ENCODE data around the gene SPINT2. TPM values are rescaled to one million over a fixed set of nuclear protein-coding genes. Genes with fewer than 3 reads are reported as not detected.

SPINT2 gene
- total RNA-seq, 1 donor from 2014 or later: 28.0 TPM

- Mint-ChIP-seq H3K9me3 (ENCODE audit: low read depth) (no peaks in the 10 kb centered on the region), H3K36me3 (ENCODE audit: low read depth) (peaks cover 6% of the 10 kb centered on the region), H3K27ac (ENCODE audit: unreplicated experiment) (peak within 1 kb of the TSS; percentile 69), H3K27me3 (ENCODE audit: low read depth) (no peaks in the 10 kb centered on the region), H3K4me1 (ENCODE audit: low read depth) (peaks cover 55% of the 10 kb centered on the region), H3K4me3 (ENCODE audit: unreplicated experiment) (peak within 1 kb of the TSS; percentile 86)
- DNase-seq (ENCODE audit: low spot score): no peak
- TF ChIP-seq CTCF (IDR thresholded peaks at IDR 0.05): no peak
These were observed 55.3 kb downstream of the SPINT2 start, which contains the start of gene KCNK6 for GRCh38 chr19:38319421-38320258. Gene KCNK6 (plus strand): TSS chr19:38319845. CDS start chr19:38319951, 106 bp downstream.

GRCh38 chr19:38320969-38321339, 56.6 kb downstream of the SPINT2 start:
- TF ChIP-seq CTCF (IDR thresholded peaks at IDR 0.05): no peak
- peaks cover 47% of the 10 kb centered on the region for H3K4me1 Mint-ChIP-seq (ENCODE audit: low read depth)
- no peaks in the 10 kb centered on the region for H3K27me3 Mint-ChIP-seq (ENCODE audit: low read depth)
- peak overlapping the region; percentile 86 for H3K4me3 Mint-ChIP-seq (ENCODE audit: unreplicated experiment)
- H3K36me3 Mint-ChIP-seq (ENCODE audit: low read depth): peaks cover 14% of the 10 kb centered on the region
- DNase-seq (ENCODE audit: low spot score): no peak
- no peaks in the 10 kb centered on the region for H3K9me3 Mint-ChIP-seq (ENCODE audit: low read depth)
- H3K27ac Mint-ChIP-seq (ENCODE audit: unreplicated experiment): no peak overlapping the region

GRCh38 chr19:38321646-38322196, 57.3 kb downstream of the SPINT2 start:
- Mint-ChIP-seq H3K4me1 (ENCODE audit: low read depth) (peaks cover 43% of the 10 kb centered on the region), H3K4me3 (ENCODE audit: unreplicated experiment) (peak overlapping the region; percentile 86), H3K9me3 (ENCODE audit: low read depth) (no peaks in the 10 kb centered on the region), H3K36me3 (ENCODE audit: low read depth) (peaks cover 16% of the 10 kb centered on the region), H3K27me3 (ENCODE audit: low read depth) (no peaks in the 10 kb centered on the region), H3K27ac (ENCODE audit: unreplicated experiment) (peak overlapping the region; percentile 64)
- peak; percentile 15 for TF ChIP-seq CTCF (IDR thresholded peaks at IDR 0.05)
- no peak for DNase-seq (ENCODE audit: low spot score)

- no peak for DNase-seq (ENCODE audit: low spot score)
- Mint-ChIP-seq H3K27ac (ENCODE audit: unreplicated experiment) (no peak overlapping the region), H3K36me3 (ENCODE audit: low read depth) (peaks cover 25% of the 10 kb centered on the region), H3K4me3 (ENCODE audit: unreplicated experiment) (no peak overlapping the region), H3K4me1 (ENCODE audit: low read depth) (peaks cover 40% of the 10 kb centered on the region), H3K9me3 (ENCODE audit: low read depth) (no peaks in the 10 kb centered on the region), H3K27me3 (ENCODE audit: low read depth) (no peaks in the 10 kb centered on the region)
- TF ChIP-seq CTCF (IDR thresholded peaks at IDR 0.05): no peak
These were observed 58.9 kb downstream of the SPINT2 start for GRCh38 chr19:38323291-38323690.

GRCh38 chr19:38324431-38324830, 60.1 kb downstream of the SPINT2 start:
- H3K9me3 Mint-ChIP-seq (ENCODE audit: low read depth): no peaks in the 10 kb centered on the region
- no peak overlapping the region for H3K27ac Mint-ChIP-seq (ENCODE audit: unreplicated experiment)
- DNase-seq (ENCODE audit: low spot score): no peak
- H3K27me3 Mint-ChIP-seq (ENCODE audit: low read depth): no peaks in the 10 kb centered on the region
- no peak overlapping the region for H3K4me3 Mint-ChIP-seq (ENCODE audit: unreplicated experiment)
- H3K4me1 Mint-ChIP-seq (ENCODE audit: low read depth): peaks cover 29% of the 10 kb centered on the region
- no peak for TF ChIP-seq CTCF (IDR thresholded peaks at IDR 0.05)
- peaks cover 28% of the 10 kb centered on the region for H3K36me3 Mint-ChIP-seq (ENCODE audit: low read depth)

Data from chondrocyte (in vitro differentiated cells).